Heart right ventricle (tissue), 16 donors: ENCODE data around the gene AGRN. TPM values are rescaled to one million over a fixed set of nuclear protein-coding genes. Genes with fewer than 3 reads are reported as not detected.

Source experiments
- ATAC-seq, 8 donors: fragments of 200-7000 bp; cut with Tn5 transposase; one replicate each; pipeline ENCODE4 v1.9.1; 2020; ENCODE audit warnings: mild to moderate bottlenecking in 8 of 8, moderate library complexity in 8 of 8, moderate number of reproducible peaks in 1 of 8
- DNase-seq, 2 donors: peaks; one replicate each; pipeline ENCODE4 v3.0.0-alpha.2; 2020
- H3K27ac ChIP-seq, 10 donors: fragments of 200-600 bp; sonication (generic) in 2 of 10; one replicate each; pipeline versions ENCODE4 v1.5.0 to v1.8.0; 2020 to 2022; ENCODE audit warnings: mild to moderate bottlenecking in 3 of 10
- H3K27me3 ChIP-seq, 7 donors: fragments of 200-600 bp; one replicate each; pipeline ENCODE4 v1.8.0; 2021 to 2022; ENCODE audit warnings: mild to moderate bottlenecking in 2 of 7
- H3K36me3 ChIP-seq, 9 donors: fragments of 200-600 bp; sonication (generic) in 1 of 9; one replicate each; pipeline versions ENCODE4 v1.5.0 to v1.8.0; 2020 to 2022; ENCODE audit warnings: mild to moderate bottlenecking in 2 of 9
- H3K4me1 ChIP-seq, 9 donors: fragments of 200-600 bp; sonication (generic) in 1 of 9; one replicate each; pipeline versions ENCODE4 v1.5.0 to v1.8.0; 2020 to 2022; ENCODE audit warnings: mild to moderate bottlenecking in 4 of 9
- H3K4me3 ChIP-seq, 10 donors: fragments of 200-600 bp; sonication (generic) in 2 of 10; one replicate each; pipeline versions ENCODE4 v1.5.0 to v1.8.0; 2020 to 2022; ENCODE audit warnings: mild to moderate bottlenecking in 7 of 10, moderate library complexity in 2 of 10
- H3K9me3 ChIP-seq, 11 donors: fragments of 200-600 bp in 10 of 11; sonication (generic) in 2 of 11; one replicate each; pipeline versions ENCODE4 v1.5.0 to v1.8.0; 2013 to 2022; ENCODE audit warnings: mild to moderate bottlenecking in 2 of 11, control low read depth in 1 of 11, moderate library complexity in 1 of 11
- WGBS, 2 donors: extraction: QIAGEN DNeasy Blood & Tissue Kit; methylation state at CpG; one replicate each; pipeline ENCODE4 v1.1.7; 2013; ENCODE audit warnings: inconsistent platforms in 1 of 2; 5-methylcytosine and 5-hydroxymethylcytosine counted together
- intact Hi-C, 10 donors: fragments of 100-400 bp; cut with DNase I; formaldehyde crosslinking; loops; one replicate each; pipeline versions ENCODE4 v1.11.1 to v1.14.2; 2022
- polyA plus RNA-seq, 2 donors: library from polyadenylated mRNA; stranded (reverse); fragments of 200-250 nt; gene quantifications; one replicate each; pipeline ENCODE4 v1.2.3, GENCODE V29; 2013
- total RNA-seq, 10 donors: library from RNA; stranded (reverse); fragmentation: NEBNext Ultra II Directional in 3 of 10; extraction: Animal tissue kit (Norgen Biotek cat#: 25700) in 3 of 10; gene quantifications; one replicate each; pipeline versions ENCODE4 v1.2.1 to v1.2.4, GENCODE V29; 2021 to 2023
- TF ChIP-seq, protein P1 (sequence below), 9 donors: fragments of 200-600 bp; sonication (generic) in 2 of 9; IDR thresholded peaks; one replicate each; pipeline versions ENCODE4 v1.5.0 to v1.8.0; 2021 to 2022; ENCODE audit warnings: antibody characterized with exemption in 9 of 9, mild to moderate bottlenecking in 5 of 9, moderate library complexity in 1 of 9
- donor health status: Arrhythmogenic right ventricular cardiomyopathy.
- donor health status: ischemic (EF 13 %, LVEDD 7.1; RV severe dilation, severe dysfunction).
- donor health status: healthy with polysubstance abuse.
- donor health status: DM: no; HTN: yes; CAD: no.
- donor health status: DM: no; HTN: no; CAD: no.
- donor health status: ischemic (EF 25% LVEDD 6.9; RV normal size, moderate dysfunction).
- donor health status: ischemic (EF 25% LVEDD 5.7; RV mildly dilated, moderate dysfunction).
- donor health status: healthy.
- donor health status: DM: yes; HTN: yes; CAD: no.
- donor health status: Ischemic cardiomyopathy.
- donor health status: ischemic (EF 35%, LVEDD 5.7; RV mildly dilated, moderate dysfunction).
- donor health status: nonischemic (EF 11% LVEDD 7.7; RV severe dilation, severe dysfunction).
- donor health status: DM: yes; HTN: yes; CAD: no.
- donor health status: PGD.
- donor health status: ischemic (EF 29% LVEDD 5.4; RV normal size, mild dysfunction).
- donor health status: nonischemic (EF 23%, LVEDD 6.1; RV moderate dilation, normal function).

The AGRN gene
- total and polyA plus RNA-seq, 12 donors = 11.5 to 33.9 (median 18.3) TPM

DNA sequence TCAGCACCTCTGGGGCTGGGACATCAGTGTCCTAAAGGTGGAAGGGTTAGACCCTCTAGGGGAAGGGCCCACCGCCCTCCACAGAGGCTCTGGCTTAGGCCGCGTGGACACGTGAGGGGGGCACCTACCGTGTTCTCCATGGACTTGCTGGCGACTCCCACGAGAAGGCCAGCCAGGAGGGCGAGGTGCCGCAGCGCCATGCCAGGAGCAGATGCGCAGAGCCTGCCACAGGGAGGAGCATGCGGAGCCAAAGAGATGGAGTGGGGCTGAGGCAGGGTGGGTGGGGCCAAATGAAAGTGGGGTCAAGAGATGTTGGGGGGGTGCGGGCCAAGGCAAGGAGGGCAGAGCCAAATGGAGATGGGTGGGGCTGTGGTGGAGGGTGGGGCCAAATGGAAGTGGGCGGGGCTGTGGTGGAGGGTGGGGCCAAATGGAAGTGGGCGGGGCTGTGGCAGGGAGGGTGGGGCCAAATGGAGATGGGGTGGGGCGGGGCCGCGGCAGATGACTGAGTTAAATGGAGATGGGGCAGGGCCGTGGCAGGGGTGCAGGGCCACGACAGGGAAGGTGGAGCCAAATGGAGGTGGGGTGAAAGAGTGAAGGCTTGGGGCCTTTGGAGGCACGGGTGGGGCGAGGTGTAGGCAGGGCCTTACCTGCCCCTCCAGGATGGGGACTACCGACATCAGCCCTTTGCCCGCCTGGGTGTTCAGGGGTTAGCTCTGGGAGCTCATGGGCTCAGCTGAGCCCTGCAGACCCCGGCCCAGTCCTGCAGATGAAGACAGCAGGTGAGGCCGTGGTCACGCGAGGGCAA lies 71.6 kb downstream of the AGRN start:
- no peaks in the 10 kb centered on the region for H3K27me3 ChIP-seq
- H3K4me1 ChIP-seq = no peaks in the 10 kb centered on the region
- no peaks in the 10 kb centered on the region for H3K36me3 ChIP-seq
- DNase-seq = no peak
- no peak overlapping the region for H3K27ac ChIP-seq
- WGBS, 2 donors = 96 to 98% methylated on average over 27 to 28 of the region's 28 CpGs
- no peak overlapping the region for H3K4me3 ChIP-seq
- no peaks in the 10 kb centered on the region for H3K9me3 ChIP-seq
- TF ChIP-seq, protein P1, sequence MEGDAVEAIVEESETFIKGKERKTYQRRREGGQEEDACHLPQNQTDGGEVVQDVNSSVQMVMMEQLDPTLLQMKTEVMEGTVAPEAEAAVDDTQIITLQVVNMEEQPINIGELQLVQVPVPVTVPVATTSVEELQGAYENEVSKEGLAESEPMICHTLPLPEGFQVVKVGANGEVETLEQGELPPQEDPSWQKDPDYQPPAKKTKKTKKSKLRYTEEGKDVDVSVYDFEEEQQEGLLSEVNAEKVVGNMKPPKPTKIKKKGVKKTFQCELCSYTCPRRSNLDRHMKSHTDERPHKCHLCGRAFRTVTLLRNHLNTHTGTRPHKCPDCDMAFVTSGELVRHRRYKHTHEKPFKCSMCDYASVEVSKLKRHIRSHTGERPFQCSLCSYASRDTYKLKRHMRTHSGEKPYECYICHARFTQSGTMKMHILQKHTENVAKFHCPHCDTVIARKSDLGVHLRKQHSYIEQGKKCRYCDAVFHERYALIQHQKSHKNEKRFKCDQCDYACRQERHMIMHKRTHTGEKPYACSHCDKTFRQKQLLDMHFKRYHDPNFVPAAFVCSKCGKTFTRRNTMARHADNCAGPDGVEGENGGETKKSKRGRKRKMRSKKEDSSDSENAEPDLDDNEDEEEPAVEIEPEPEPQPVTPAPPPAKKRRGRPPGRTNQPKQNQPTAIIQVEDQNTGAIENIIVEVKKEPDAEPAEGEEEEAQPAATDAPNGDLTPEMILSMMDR (IDR thresholded peaks at IDR 0.05) = no peak
- peak in 1 of 8 donors; percentile 22 for ATAC-seq
- intact Hi-C loops = no loop called here

DNA sequence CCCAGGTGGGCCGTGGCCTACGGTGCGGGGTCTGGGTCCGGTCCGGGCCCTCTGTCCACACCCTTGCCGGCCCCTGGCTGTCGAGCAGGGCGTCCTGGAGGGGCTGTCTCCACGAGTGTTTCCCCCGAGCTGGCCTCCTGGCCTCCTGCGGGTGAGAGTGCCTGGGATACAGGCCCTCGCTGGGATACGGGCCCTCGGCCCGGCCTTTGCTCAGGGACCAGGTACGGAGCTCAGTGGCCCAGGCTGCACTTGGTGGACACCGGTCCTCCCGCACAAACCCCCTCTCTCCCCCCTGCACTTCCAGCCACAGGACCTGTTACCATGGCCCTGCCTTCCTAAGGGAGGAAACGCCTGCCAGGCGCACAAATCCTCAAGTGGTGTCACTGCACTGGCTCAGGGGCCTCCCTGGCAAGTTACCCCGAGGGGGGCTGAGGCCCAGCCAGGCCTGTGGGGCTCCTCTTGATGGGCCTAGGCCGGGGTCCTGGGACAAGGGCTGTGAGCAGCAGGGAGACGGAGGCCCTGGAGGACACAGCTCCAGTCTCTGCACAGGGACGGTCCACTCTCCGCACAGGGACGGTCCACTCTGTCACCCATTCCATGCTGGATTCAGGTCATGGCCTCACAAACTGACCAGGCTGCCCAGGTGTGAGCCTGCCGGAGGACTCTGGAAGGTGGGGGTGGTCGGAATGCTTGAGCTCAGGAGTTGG lies 72.4 kb downstream of the AGRN start:
- ATAC-seq (peak in 1 of 8 donors; percentile 16), DNase-seq (no peak)
- 95 to 96% methylated on average over 28 of the region's 28 CpGs for WGBS, 2 donors
- Histone ChIP-seq H3K27ac (no peak overlapping the region), H3K4me3 (no peak overlapping the region), H3K27me3 (no peaks in the 10 kb centered on the region), H3K36me3 (no peaks in the 10 kb centered on the region), H3K4me1 (no peaks in the 10 kb centered on the region), H3K9me3 (no peaks in the 10 kb centered on the region)
- TF ChIP-seq, protein P1 (IDR thresholded peaks at IDR 0.05) = no peak
- intact Hi-C loops = no loop called here

DNA sequence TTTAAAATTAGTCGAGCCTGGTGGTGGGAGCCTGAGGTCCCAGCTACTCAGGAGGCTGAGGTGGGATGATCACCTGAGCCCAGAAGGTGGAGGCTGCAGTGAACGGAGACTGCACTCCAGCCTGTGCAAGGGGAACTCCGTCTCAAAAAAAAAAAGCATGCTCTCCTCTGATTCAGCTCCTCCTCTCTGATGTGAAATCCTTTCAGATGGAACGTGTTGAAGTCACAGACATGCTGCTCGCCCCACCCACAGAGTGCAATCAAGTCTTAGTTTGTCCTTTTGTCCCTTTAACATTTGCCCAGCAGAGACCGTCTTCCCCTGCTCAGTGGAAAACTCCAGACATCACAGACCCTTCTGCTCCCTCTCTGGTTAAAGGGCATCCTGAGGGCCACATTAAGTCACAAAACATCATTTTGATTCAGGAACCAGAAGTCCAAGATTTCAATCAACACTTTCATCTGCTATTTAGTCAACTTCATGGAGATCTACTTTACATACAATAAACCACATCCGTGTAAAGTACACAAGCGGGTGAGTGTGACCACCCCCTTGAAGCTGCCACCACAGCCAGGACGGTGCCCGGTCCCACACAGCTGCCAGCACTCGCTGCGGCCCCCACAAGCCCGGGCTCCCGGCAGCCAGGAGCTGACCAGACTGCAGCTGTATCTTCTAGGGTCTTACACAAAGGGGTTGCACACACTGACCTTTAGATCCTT lies 73.1 kb downstream of the AGRN start:
- intact Hi-C loops = no loop called here

DNA sequence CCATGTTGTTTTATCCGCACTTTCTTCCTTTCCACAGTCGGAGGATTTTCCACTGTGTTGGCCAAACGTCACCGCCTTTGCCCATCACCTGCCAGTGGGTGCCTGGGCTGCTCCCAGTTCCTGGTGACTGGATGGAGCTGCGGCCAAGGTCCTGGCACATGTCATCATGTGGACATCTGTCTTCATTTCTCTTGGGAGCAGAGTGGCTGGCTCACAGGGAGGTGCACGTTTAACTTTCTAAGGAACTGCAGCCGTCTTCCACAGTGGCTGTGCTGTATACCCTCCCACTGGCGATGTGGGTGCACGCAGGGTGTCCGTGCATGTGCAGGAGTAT lies 73.7 kb downstream of the AGRN start:
- WGBS, 2 donors = 84 to 86% methylated on average over 10 of the region's 10 CpGs
- H3K9me3 ChIP-seq = no peaks in the 10 kb centered on the region
- H3K27me3 ChIP-seq = no peaks in the 10 kb centered on the region
- H3K36me3 ChIP-seq = no peaks in the 10 kb centered on the region
- DNase-seq = peak in 1 of 2 donors; percentile 14
- H3K4me3 ChIP-seq = no peak overlapping the region
- intact Hi-C loops = no loop called here
- TF ChIP-seq, protein P1 (IDR thresholded peaks at IDR 0.05) = no peak
- peak in 3 of 8 donors; percentile 24 to 51 (median 43) for ATAC-seq
- H3K4me1 ChIP-seq = no peaks in the 10 kb centered on the region
- H3K27ac ChIP-seq = no peak overlapping the region

More for the DNA sequence above, 73.1 kb downstream of the AGRN start:
- no peaks in the 10 kb centered on the region for H3K27me3 ChIP-seq
- DNase-seq (no peak), ATAC-seq (no peak)
- no peaks in the 10 kb centered on the region for H3K9me3 ChIP-seq
- TF ChIP-seq, protein P1 (IDR thresholded peaks at IDR 0.05) = no peak
- no peak overlapping the region for H3K27ac ChIP-seq
- WGBS, 2 donors = 91% methylated on average over 14 of the region's 14 CpGs
- no peaks in the 10 kb centered on the region for H3K4me1 ChIP-seq
- H3K36me3 ChIP-seq = no peaks in the 10 kb centered on the region
- H3K4me3 ChIP-seq = no peak overlapping the region
